Spleen (tissue), 11 donors: ENCODE results near the gene RGPD4. TPM values are rescaled to one million over a fixed set of nuclear protein-coding genes. Genes with fewer than 3 reads are reported as not detected.

Experiments used
- DNase-seq: peaks from one replicate; pipeline ENCODE4 v3.0.0-alpha.2; 2020
- H3K27ac ChIP-seq, 8 donors: fragments of 200-600 bp; sonication (generic) in 7 of 8; 1 replicate in 4 of 8; 2 replicates in 4 of 8; pipeline versions ENCODE4 v1.5.0 to v1.8.0; 2016 to 2021; ENCODE audit warnings: inconsistent platforms in 4 of 8, mild to moderate bottlenecking in 4 of 8, moderate library complexity in 1 of 8
- H3K27me3 ChIP-seq, 7 donors: fragments of 200-600 bp; sonication (generic) in 6 of 7; replicated peaks in 1 of 7; 1 replicate in 4 of 7; 2 replicates in 3 of 7; pipeline versions ENCODE4 v1.5.0 to v1.8.0; 2016 to 2021; ENCODE audit warnings: inconsistent platforms in 3 of 7, mild to moderate bottlenecking in 1 of 7
- H3K36me3 ChIP-seq, 6 donors: fragments of 200-600 bp; sonication (generic) in 5 of 6; 1 replicate in 4 of 6; 2 replicates in 2 of 6; pipeline versions ENCODE4 v1.5.0 to v1.8.0; 2016 to 2021; ENCODE audit warnings: inconsistent platforms in 2 of 6
- H3K4me1 ChIP-seq, 6 donors: fragments of 200-600 bp; sonication (generic) in 5 of 6; 1 replicate in 3 of 6; 2 replicates in 3 of 6; pipeline versions ENCODE4 v1.5.0 to v1.8.0; 2016 to 2021; ENCODE audit warnings: inconsistent platforms in 3 of 6
- H3K4me3 ChIP-seq, 8 donors: fragments of 200-600 bp; sonication (generic) in 7 of 8; 1 replicate in 4 of 8; 2 replicates in 4 of 8; pipeline versions ENCODE4 v1.5.0 to v1.8.0; 2016 to 2021; ENCODE audit warnings: inconsistent platforms in 4 of 8, mild to moderate bottlenecking in 4 of 8, moderate library complexity in 2 of 8
- H3K9me3 ChIP-seq, 8 donors: fragments of 200-600 bp; sonication (generic) in 7 of 8; 1 replicate in 4 of 8; 2 replicates in 4 of 8; pipeline versions ENCODE4 v1.5.0 to v1.8.0; 2016 to 2021; ENCODE audit warnings: inconsistent platforms in 4 of 8
- POLR2A ChIP-seq, 3 donors: fragments of 450-650 bp; IDR thresholded peaks; one replicate each; pipeline ENCODE4 v1.5.1; 2017; ENCODE audit warnings: antibody characterized with exemption in 3 of 3, mild to moderate bottlenecking in 1 of 3
- POLR2AphosphoS5 ChIP-seq, 3 donors: sonication (generic); formaldehyde crosslinking; IDR thresholded peaks; one replicate each; pipeline ENCODE4 v1.5.1; 2017; ENCODE audit warnings: antibody characterized with exemption in 3 of 3
- WGBS, 5 donors: extraction: QIAGEN DNeasy Blood & Tissue Kit in 3 of 5; methylation state at CpG; one replicate each; pipeline versions ENCODE4 v1.1.5 to v1.1.7; 2013 to 2018; 5-methylcytosine and 5-hydroxymethylcytosine counted together
- intact Hi-C: fragments of 100-400 bp; cut with DNase I; formaldehyde crosslinking; loops from one replicate; pipeline ENCODE4 v1.15.0; 2023; ENCODE audit warnings: low total_unique reads
- polyA plus RNA-seq, 3 donors: library from polyadenylated mRNA; stranded (reverse); fragments of 200-250 nt; gene quantifications; one replicate each; pipeline ENCODE4 v1.2.1, GENCODE V29; 2013
- small RNA-seq, 4 donors: library from RNA; depleted of rRNA; stranded (forward); fragments of <200 nt; gene quantifications; one replicate each; pipeline ENCODE3, GENCODE V24; 2016
- total RNA-seq, 7 donors: library from RNA; depleted of rRNA in 3 of 7; stranded (reverse); fragments of >200 nt in 3 of 7; fragmentation: NEBNext Ultra II Directional in 4 of 7; extraction: Animal tissue kit (Norgen Biotek cat#: 25700) in 4 of 7; gene quantifications; one replicate each; pipeline versions ENCODE4 v1.1.0 to v1.2.1, GENCODE V29; 2016 to 2021
- TF ChIP-seq, protein P1 (sequence below), 11 experiments: fragments of 200-600 bp in 7 of 11; fragments of 450-650 bp in 4 of 11; sonication (generic) in 4 of 11; IDR thresholded peaks in 8 of 11; conservative IDR thresholded peaks in 3 of 11; 1 replicate in 7 of 11; 2 replicates in 4 of 11; pipeline versions ENCODE4 v1.4.0 to v1.8.0; 2016 to 2021; ENCODE audit warnings: antibody characterized with exemption in 11 of 11, inconsistent platforms in 4 of 11, mild to moderate bottlenecking in 1 of 11
- donor health status: healthy with polysubstance abuse.
- donor health status: DM: no; HTN: no; CAD: no; lungs with moderate emphysema.
- donor health status: DM: no; HTN: no; CAD: no.
- donor health status: Bipolar disorder and iron deficiency.
- donor health status: healthy.
- donor health status: DM: no; HTN: no; CAD: no.
- donor health status: DM: yes; HTN: yes; CAD: no.

The RGPD4 gene
- total and polyA plus RNA-seq, 10 donors = 0.13 to 0.14 TPM; not detected in 8

DNA sequence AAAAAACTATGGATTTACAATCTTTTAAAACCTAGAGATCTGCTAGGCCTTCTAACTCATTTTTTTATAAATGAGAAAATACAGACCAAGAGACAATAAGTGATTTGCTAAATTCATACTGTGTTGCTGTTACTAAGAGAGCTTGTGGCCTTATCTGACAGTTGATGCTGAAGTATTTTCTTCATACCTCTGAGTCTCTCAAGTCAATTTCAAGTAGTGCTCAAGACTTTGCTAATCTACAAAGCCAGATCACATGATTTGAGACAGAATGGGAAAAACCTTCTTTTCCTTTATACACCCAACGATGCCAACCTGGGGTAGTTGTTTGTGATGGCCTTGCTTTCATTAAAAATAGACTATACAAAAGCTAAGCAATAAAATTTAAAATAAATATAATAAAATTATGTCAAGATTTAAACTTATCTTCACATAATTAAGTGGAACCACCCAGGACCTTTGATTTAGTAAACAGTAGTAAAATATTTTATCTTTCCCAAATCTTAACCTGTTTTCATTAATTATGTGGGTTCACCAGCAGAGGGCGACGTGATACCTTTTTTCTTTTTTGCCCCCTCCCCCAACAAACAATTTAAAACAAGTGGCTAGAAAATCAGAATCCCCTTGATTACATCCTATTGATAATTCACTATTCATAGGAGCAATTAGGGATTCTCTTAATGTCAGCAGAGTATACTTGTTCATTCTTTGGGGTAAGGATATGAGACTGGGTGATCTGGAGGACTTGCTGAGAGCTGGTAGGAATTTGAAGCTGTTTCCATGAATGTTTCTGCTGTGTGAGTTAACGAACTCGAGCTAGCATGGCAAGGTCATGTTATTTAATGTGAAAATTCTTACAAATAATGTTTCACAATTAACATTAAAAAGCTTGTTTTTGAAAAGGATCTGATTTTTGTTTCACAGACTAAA is 110.0 kb downstream of the RGPD4 start:
- Histone ChIP-seq H3K27ac (no peak overlapping the region), H3K27me3 (peaks cover 0 to 26% (median 0%) of the 10 kb centered on the region in 7 donors), H3K4me1 (no peaks in the 10 kb centered on the region), H3K36me3 (no peaks in the 10 kb centered on the region), H3K4me3 (no peak overlapping the region), H3K9me3 (peaks cover 0 to under 1% (median 0%) of the 10 kb centered on the region in 8 donors)
- intact Hi-C loops = no loop called here
- WGBS, 5 donors = 39 to 47% (median 43%) methylated on average over 5 of the region's 5 CpGs
- TF ChIP-seq, protein P1, sequence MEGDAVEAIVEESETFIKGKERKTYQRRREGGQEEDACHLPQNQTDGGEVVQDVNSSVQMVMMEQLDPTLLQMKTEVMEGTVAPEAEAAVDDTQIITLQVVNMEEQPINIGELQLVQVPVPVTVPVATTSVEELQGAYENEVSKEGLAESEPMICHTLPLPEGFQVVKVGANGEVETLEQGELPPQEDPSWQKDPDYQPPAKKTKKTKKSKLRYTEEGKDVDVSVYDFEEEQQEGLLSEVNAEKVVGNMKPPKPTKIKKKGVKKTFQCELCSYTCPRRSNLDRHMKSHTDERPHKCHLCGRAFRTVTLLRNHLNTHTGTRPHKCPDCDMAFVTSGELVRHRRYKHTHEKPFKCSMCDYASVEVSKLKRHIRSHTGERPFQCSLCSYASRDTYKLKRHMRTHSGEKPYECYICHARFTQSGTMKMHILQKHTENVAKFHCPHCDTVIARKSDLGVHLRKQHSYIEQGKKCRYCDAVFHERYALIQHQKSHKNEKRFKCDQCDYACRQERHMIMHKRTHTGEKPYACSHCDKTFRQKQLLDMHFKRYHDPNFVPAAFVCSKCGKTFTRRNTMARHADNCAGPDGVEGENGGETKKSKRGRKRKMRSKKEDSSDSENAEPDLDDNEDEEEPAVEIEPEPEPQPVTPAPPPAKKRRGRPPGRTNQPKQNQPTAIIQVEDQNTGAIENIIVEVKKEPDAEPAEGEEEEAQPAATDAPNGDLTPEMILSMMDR (IDR thresholded peaks at IDR 0.05 in 8 of 11, conservative IDR thresholded peaks at IDR 0.05 in 3 of 11) = peak in 3 of 11 experiments; percentile 9 to 17 (median 9)
- no peak for TF ChIP-seq POLR2AphosphoS5 (IDR thresholded peaks at IDR 0.05)
- no peak for TF ChIP-seq POLR2A (IDR thresholded peaks at IDR 0.05)
- DNase-seq = no peak

Small RNA genes within 50 kb of the gene (small RNA-seq; reads per million reads assigned to genes)
- gene AC009963.1 (0 reads per million in 4 donors), gene AC009963.2 (0 reads per million in 4 donors)

Other genes with a start within 250 kb of the RGPD4 start
- gene SLC5A7, start 159.6 kb downstream of the RGPD4 start, total RNA-seq = not detected
- under 1 TPM in 1 of 3 donors, not detected in 2; 0.02 TPM for gene SLC5A7, start 159.6 kb downstream of the RGPD4 start, polyA plus RNA-seq